Activated CD8-positive, alpha-beta memory T cell treated with anti-CD3 and anti-CD28 coated beads for 36 hours (primary cell): ENCODE measurements around the gene TBC1D26. TPM values are rescaled to one million over a fixed set of nuclear protein-coding genes. Genes with fewer than 3 reads are reported as not detected.

Experiments
- total RNA-seq, 2 experiments: library from RNA; stranded (reverse); gene quantifications; one replicate each; pipeline ENCODE4 v1.2.3, GENCODE V29; 2021

TBC1D26 gene
- total RNA-seq, 2 experiments from 2014 or later: 0.08 to 0.46 TPM

Other genes starting within 250 kb of the TBC1D26 start
- 1 to 10 TPM; 5.4 to 9.5 TPM for gene TVP23C, start 168.8 kb upstream of the TBC1D26 start, total RNA-seq
- gene FBXW10B, start 112.6 kb upstream of the TBC1D26 start, total RNA-seq: 1 to 10 TPM in 1 of 2 experiments, under 1 TPM in 1; 0.46 to 1.0 TPM
- gene TRIM16, start 48.0 kb upstream of the TBC1D26 start, total RNA-seq: 10 to 100 TPM in 1 of 2 experiments, 1 to 10 TPM in 1; 9.5 to 10.8 TPM
- gene ZNF286A, start 32.5 kb upstream of the TBC1D26 start, total RNA-seq: 10 to 100 TPM; 28.4 to 30.8 TPM
- gene ADORA2B, start 212.8 kb downstream of the TBC1D26 start, total RNA-seq: 1 to 10 TPM; 2.1 to 2.6 TPM